ENCODE results near the gene EXOC3L1.
A peak's percentile ranks its signal among the peaks of the same experiment; 100 is the strongest.

The EXOC3L1 gene

DNA sequence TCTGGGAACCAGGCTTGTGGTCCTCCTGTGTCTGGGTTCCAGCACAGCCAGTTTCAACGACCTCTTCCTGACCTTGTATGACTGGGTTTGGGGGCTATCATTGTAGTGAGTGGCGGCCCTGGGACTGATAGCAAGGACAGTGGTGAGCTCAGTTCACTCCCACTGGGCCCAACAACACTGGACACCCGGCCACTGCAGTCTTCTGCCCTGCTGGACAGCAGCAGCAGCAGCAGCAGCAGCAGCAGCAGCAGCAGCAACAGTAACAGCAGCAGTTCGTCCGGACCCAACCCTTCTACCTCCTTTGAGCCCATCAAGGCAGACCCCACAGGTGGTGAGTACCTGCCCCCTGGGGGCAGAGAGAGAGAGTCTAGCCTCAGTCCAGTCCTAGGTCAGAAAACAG lies 5.7 kb upstream of the EXOC3L1 start:
- no peak for DNase-seq

GRCh38 chr16:67194260-67194659 lies 4.3 kb upstream of the EXOC3L1 start:
- no peak for DNase-seq

DNA sequence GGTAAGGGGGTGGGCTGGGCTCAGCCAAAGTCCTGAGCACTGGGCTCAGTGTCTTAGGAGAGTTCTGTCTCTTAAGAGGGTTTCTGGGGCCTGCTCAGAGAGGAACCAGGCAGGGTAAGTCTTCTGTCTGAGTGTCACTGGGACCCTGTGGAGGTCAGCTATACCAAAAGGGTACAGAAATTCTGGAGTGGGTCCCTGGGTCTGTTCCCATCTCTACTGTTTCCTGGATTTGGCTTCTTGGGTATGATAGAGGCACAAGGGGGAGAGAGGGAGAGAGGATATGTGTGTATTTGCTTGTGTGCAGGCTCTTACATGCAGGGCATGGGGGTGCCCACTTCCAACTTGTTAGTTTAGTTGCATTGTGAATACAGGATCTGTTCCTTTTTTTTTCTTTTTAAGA lies 3.6 kb upstream of the EXOC3L1 start:
- DNase-seq, result no peak

DNA sequence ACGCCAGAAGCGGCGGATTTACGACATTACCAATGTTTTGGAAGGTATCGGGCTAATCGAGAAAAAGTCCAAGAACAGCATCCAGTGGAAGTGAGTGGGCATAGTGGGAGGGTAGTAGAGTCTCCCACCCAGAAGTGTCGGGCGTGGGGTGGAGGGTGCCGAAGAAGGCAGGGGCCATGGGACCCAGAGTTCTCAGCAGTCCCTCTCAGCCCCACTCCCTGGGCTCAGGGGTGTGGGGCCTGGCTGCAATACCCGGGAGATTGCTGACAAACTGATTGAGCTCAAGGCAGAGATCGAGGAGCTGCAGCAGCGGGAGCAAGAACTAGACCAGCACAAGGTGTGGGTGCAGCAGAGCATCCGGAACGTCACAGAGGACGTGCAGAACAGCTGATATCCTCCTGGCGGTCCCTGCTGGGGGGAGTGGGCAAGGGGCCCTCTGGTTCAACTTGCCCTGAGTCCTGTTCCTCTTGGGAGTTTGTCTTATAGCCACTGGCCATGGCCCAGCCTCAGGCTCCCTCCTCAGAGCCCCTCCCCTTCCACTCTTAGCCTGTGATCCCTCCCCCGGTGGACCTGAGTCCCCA lies 2.9 kb upstream of the EXOC3L1 start:
- no peak for DNase-seq

GRCh38 chr16:67191995-67192681 lies 2.2 kb upstream of the EXOC3L1 start, which contains the start of gene E2F4:
E2F4 (plus strand) TSS chr16:67192155; CDS start chr16:67192228, 73 bp downstream.
- DNase-seq, result peak; percentile 71

GRCh38 chr16:67191411-67191994 lies 1.6 kb upstream of the EXOC3L1 start:
- no peak for DNase-seq

GRCh38 chr16:67190448-67191399 lies 788 bp upstream of the EXOC3L1 start:
- no peak for DNase-seq

DNA sequence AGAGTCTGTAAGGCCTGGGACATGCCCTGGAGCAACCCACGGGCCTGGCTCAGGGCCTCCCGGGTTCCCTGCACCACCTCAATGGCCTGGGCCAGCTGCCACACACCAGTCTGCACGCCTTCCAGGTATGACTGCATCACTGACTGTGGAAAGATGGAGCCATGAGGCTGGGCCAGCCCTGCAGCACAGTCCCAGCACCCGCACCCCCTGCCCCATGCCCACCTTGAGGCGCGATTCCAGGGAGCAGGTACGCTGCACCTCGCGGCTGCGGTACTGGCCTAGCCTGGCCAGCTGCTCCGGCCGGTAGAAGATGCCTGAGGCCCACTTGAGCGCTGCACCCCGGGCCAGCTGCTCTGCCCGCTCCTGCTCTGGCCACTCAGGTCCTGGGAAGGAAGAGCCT lies 1.1 kb downstream of the EXOC3L1 start:
- no peak for DNase-seq

DNA sequence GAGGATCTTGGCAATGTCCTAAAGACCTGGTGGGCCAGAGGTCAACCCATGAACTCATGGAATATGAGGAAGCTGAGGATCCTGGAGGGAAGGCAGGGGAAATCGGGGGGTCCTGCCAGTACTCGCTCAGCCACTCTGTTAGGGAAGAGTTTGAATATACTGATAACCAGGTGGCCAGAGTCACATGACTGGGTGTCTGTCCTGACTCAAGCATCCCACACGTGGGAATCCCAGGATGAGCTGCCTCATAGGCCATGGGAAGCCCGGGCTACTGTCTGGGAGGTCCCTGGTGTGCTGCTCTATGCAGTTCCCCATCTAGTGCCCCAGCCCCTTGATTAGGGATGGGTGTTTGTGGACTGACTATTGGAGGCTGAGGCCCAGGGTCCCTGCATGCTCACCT lies 1.6 kb downstream of the EXOC3L1 start:
- DNase-seq, result no peak

- DNase-seq, result no peak
These were observed 2.6 kb downstream of the EXOC3L1 start for GRCh38 chr16:67187175-67187890.

DNA sequence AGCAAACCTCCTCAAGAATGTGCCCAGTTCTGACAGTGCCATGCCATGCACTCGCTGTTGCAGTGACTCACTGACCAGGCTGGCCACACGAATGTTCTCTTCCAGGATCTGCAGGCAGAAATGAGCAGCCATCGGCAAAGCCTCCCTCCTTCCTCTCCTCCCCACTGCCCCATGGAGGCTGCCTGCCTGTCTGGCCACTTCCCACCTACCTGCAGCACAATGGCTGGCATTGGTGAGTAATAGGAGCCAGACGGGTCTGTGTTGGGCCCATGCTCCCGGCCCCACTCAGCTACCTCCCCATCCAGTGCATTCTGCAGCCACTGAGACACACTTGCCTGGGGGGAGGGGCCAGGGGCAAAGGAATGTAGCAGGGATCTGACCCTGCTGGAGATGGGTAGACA lies 3.4 kb downstream of the EXOC3L1 start:
- DNase-seq, result no peak

- DNase-seq, result no peak
These were observed 4.2 kb downstream of the EXOC3L1 start for GRCh38 chr16:67185651-67186134.

DNA sequence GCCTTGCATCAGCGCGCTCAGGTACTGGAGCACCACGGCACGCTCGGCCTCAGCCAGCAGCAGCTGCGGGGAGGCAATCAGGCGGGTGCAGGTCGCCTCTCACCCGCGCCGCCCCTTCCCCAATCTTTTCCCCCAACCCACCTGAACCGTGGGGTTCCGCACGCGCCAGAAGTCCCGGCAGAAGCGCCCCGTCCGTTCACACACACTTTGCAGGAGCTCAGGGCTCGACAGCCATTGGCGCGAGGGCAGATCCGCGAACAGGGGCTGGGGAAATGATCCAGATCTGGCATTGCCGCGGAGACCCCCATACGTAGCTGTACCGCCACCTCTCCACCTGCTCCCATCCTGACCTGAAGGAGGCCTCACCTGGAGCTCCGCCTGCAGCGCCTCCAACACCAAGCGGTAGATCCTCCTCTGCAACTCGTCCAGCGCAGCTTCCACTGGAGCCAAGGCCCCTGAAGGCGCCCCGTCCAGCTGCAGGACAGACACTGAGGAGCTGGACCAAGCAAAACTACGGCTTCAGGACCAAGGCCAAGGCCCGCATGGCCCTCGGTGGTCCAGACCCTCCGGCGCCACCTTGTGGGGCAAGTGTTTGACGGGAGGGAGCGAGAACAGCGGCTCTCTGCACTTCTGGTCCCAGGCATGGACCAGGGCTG lies 4.8 kb downstream of the EXOC3L1 start:
- peak; percentile 76 for DNase-seq

GRCh38 chr16:67184453-67184994 lies 5.4 kb downstream of the EXOC3L1 start:
- DNase-seq, result no peak

DNA sequence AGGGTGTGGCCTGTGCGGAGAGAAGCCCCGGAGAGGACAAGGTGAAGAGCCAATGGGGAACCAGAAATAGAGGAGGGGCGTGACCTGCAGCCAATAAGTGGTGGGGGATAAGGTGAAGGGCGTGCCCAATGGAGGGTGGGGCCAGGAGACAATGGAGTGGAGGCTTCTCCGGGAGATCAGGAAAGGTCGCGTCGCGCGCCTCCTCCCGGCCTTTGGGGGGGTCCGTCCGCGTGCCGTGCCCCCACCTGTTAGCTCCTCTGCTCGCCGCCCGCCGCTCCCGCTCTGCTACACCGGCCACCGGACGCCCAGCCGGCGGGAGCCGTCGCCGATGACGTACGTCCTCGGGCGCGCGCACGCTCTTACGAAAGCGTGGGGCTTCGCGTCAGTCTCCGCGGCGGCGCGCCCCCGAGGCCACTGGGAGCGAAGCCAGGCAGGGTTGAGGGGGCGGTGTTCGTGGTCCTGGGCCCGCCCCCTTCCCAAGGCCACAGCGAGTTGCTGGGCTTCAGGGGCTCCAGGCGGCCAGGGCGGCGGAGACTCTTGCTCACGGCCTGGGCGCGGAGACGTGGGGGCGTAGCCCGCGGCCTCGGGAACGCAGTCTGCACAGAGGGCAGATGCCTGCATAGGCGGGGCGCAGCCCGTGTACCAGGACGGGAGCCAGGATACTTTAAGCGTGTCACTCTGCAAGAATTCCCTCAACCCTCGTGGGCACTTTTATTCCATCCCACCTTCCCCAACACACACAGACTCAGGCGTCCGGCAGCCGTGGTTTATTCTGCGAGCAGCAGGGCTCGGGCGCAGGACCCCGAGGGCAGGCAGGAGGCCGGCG lies 6.1 kb downstream of the EXOC3L1 start, which contains the start of gene MATCAP1:
Gene MATCAP1, minus strand, starts transcription at position 337 of the 826 bp plus-strand sequence. CDS start 3,353 bp downstream, outside the sequence.
- DNase-seq, result peak; percentile 88

- DNase-seq, result no peak
These were observed 6.7 kb downstream of the EXOC3L1 start for GRCh38 chr16:67183284-67183626.

DNA sequence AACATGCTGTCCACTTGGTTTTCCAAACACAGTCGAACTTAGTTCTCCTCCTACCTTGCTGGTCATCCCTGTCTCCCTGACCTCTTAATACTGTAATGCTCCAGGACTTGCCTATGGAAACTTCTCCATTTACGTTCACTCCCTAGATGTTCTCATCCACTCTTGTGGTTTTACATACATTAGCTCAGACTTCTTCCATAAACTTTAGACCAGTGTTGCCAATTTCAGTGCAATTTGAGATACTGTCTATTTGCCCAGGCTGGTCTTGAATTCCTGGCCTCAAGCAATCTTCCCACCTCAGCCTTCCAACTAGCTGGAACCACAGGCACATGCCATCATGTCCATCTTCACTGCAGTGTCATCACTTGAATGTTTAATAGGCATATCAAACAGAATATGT lies 7.6 kb downstream of the EXOC3L1 start:
- no peak for DNase-seq

- DNase-seq, result no peak
These were observed 8.6 kb downstream of the EXOC3L1 start for GRCh38 chr16:67181346-67181745.

DNA sequence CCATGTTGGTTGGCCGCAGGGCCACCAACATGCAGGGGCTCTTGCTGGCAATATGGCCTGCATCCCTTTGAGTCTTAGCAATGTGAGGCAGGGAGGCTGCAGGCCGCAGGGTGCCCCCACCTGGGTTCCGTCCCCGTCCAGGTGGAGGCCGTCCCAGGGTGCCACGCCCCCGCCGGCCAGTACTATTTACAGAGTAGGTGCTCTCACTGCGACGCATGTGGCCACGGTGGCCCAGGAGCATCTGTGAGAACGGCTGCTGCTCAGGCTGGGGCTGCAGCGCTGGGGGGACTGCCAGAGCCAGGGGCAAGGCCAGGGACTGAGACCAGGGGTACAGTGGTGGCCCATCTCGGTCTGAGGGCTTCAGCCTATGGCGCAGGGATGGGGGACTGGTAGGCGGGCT lies 9.8 kb downstream of the EXOC3L1 start:
- no peak for DNase-seq

GRCh38 chr16:67179421-67180080 lies 10.4 kb downstream of the EXOC3L1 start:
- DNase-seq, result no peak
